HAP-1 (cell line): ENCODE measurements around the gene NECTIN1.

Experiments used
- DNase-seq, 2 experiments: peaks; one replicate each; pipeline ENCODE4 v3.0.0-alpha.2; 2016 to 2020; ENCODE audit warnings: low spot score in 2 of 2
- H3K27me3 ChIP-seq: fragments of 250-450 bp; sonication (Bioruptor Pico); 2 replicates; pipeline ENCODE4 v1.5.1; 2020; ENCODE audit warnings: low read depth, mild to moderate bottlenecking, moderate library complexity
- H3K36me3 ChIP-seq: fragments of 250-450 bp; sonication (Bioruptor Pico); replicated peaks from 2 replicates; pipeline ENCODE4 v1.5.1; 2020; ENCODE audit warnings: mild to moderate bottlenecking
- H3K4me1 ChIP-seq: fragments of 250-450 bp; sonication (Bioruptor Pico); 2 replicates; pipeline ENCODE4 v1.5.1; 2020; ENCODE audit warnings: mild to moderate bottlenecking
- H3K4me3 ChIP-seq: fragments of 250-450 bp; sonication (Bioruptor Pico); 2 replicates; pipeline ENCODE4 v1.5.1; 2020; ENCODE audit warnings: mild to moderate bottlenecking, moderate library complexity
- H3K9me3 ChIP-seq: fragments of 250-450 bp; sonication (Bioruptor Pico); 2 replicates; pipeline ENCODE4 v1.5.1; 2020; ENCODE audit warnings: mild to moderate bottlenecking, moderate library complexity
- in situ Hi-C: fragments of 300-500 bp; cut with MboI; formaldehyde crosslinking; loops from 3 replicates; pipeline ENCODE4 v1.14.3; 2020; ENCODE audit warnings: low sequenced_read_pairs, inconsistent platforms, mixed read lengths

Gene NECTIN1

GRCh38 chr11:119763071-119763728 is 34.2 kb upstream of the NECTIN1 start:
- no peaks in the 10 kb centered on the region for H3K36me3 ChIP-seq
- H3K27me3 ChIP-seq = peaks cover 4% of the 10 kb centered on the region; the same call in 1 of the 2 replicates
- DNase-seq = no peak
- in situ Hi-C loops = no loop called here
- no peak overlapping the region for H3K4me3 ChIP-seq
- H3K9me3 ChIP-seq = peaks cover 6% of the 10 kb centered on the region; the same call in 1 of the 2 replicates
- H3K4me1 ChIP-seq = no peaks in the 10 kb centered on the region

- Histone ChIP-seq H3K4me3 (no peak overlapping the region), H3K36me3 (no peaks in the 10 kb centered on the region), H3K27me3 (peaks cover 4% of the 10 kb centered on the region), H3K4me1 (no peaks in the 10 kb centered on the region), H3K9me3 (no peaks in the 10 kb centered on the region)
- in situ Hi-C loops = no loop called here
- DNase-seq = no peak
These were observed 30.9 kb upstream of the NECTIN1 start for GRCh38 chr11:119759747-119760412.

GRCh38 chr11:119759324-119759723 is 30.3 kb upstream of the NECTIN1 start:
- H3K36me3 ChIP-seq = no peaks in the 10 kb centered on the region
- no peak for DNase-seq
- no peak overlapping the region for H3K4me3 ChIP-seq
- in situ Hi-C loops = no loop called here
- no peaks in the 10 kb centered on the region for H3K9me3 ChIP-seq
- H3K4me1 ChIP-seq = no peaks in the 10 kb centered on the region
- H3K27me3 ChIP-seq = peaks cover 4% of the 10 kb centered on the region

- Histone ChIP-seq H3K9me3 (no peaks in the 10 kb centered on the region), H3K4me1 (no peaks in the 10 kb centered on the region), H3K27me3 (peaks cover 4% of the 10 kb centered on the region), H3K36me3 (no peaks in the 10 kb centered on the region), H3K4me3 (no peak overlapping the region)
- in situ Hi-C loops = no loop called here
- DNase-seq = no peak
These were observed 29.3 kb upstream of the NECTIN1 start for GRCh38 chr11:119758291-119758690.

- in situ Hi-C loops = no loop called here
- Histone ChIP-seq H3K27me3 (peaks cover 7% of the 10 kb centered on the region), H3K9me3 (no peaks in the 10 kb centered on the region), H3K4me1 (no peaks in the 10 kb centered on the region), H3K4me3 (no peak overlapping the region), H3K36me3 (no peaks in the 10 kb centered on the region)
- DNase-seq = no peak
These were observed 28.4 kb upstream of the NECTIN1 start for GRCh38 chr11:119757378-119757777.

- Histone ChIP-seq H3K9me3 (no peaks in the 10 kb centered on the region), H3K36me3 (no peaks in the 10 kb centered on the region), H3K4me1 (no peaks in the 10 kb centered on the region), H3K4me3 (no peak overlapping the region), H3K27me3 (peaks cover 7% of the 10 kb centered on the region)
- in situ Hi-C loops = no loop called here
- DNase-seq = no peak
These were observed 27.3 kb upstream of the NECTIN1 start for GRCh38 chr11:119756169-119756865.

- in situ Hi-C loops = no loop called here
- DNase-seq = no peak
- Histone ChIP-seq H3K27me3 (peaks cover 11% of the 10 kb centered on the region), H3K9me3 (no peaks in the 10 kb centered on the region), H3K36me3 (no peaks in the 10 kb centered on the region), H3K4me3 (no peak overlapping the region), H3K4me1 (no peaks in the 10 kb centered on the region)
These were observed 26.5 kb upstream of the NECTIN1 start for GRCh38 chr11:119755356-119756071.

GRCh38 chr11:119754656-119755355 is 25.8 kb upstream of the NECTIN1 start:
- H3K4me3 ChIP-seq = no peak overlapping the region
- no peak for DNase-seq
- H3K9me3 ChIP-seq = no peaks in the 10 kb centered on the region
- H3K27me3 ChIP-seq = peaks cover 13% of the 10 kb centered on the region
- no peaks in the 10 kb centered on the region for H3K4me1 ChIP-seq
- in situ Hi-C loops = no loop called here
- no peaks in the 10 kb centered on the region for H3K36me3 ChIP-seq

GRCh38 chr11:119754199-119754598 is 25.2 kb upstream of the NECTIN1 start:
- DNase-seq = no peak
- no peaks in the 10 kb centered on the region for H3K36me3 ChIP-seq
- no peak overlapping the region for H3K4me3 ChIP-seq
- H3K9me3 ChIP-seq = no peaks in the 10 kb centered on the region
- no peaks in the 10 kb centered on the region for H3K4me1 ChIP-seq
- peaks cover 13% of the 10 kb centered on the region for H3K27me3 ChIP-seq
- in situ Hi-C loops = no loop called here

GRCh38 chr11:119752946-119753345 is 23.9 kb upstream of the NECTIN1 start:
- Histone ChIP-seq H3K4me1 (no peaks in the 10 kb centered on the region), H3K27me3 (peaks cover 13% of the 10 kb centered on the region), H3K4me3 (no peak overlapping the region), H3K36me3 (no peaks in the 10 kb centered on the region), H3K9me3 (no peaks in the 10 kb centered on the region)
- in situ Hi-C loops = no loop called here
- no peak for DNase-seq

- Histone ChIP-seq H3K9me3 (no peaks in the 10 kb centered on the region), H3K27me3 (peaks cover 13% of the 10 kb centered on the region), H3K4me1 (no peaks in the 10 kb centered on the region), H3K4me3 (no peak overlapping the region), H3K36me3 (no peaks in the 10 kb centered on the region)
- DNase-seq = no peak
- in situ Hi-C loops = no loop called here
These were observed 23.4 kb upstream of the NECTIN1 start for GRCh38 chr11:119752345-119752871.

GRCh38 chr11:119750056-119750455 is 21.1 kb upstream of the NECTIN1 start:
- peaks cover 13% of the 10 kb centered on the region for H3K27me3 ChIP-seq

GRCh38 chr11:119749006-119749565 is 20.1 kb upstream of the NECTIN1 start:
- Histone ChIP-seq H3K4me3 (no peak overlapping the region), H3K36me3 (no peaks in the 10 kb centered on the region), H3K27me3 (peaks cover 13% of the 10 kb centered on the region), H3K4me1 (no peaks in the 10 kb centered on the region), H3K9me3 (no peaks in the 10 kb centered on the region)
- in situ Hi-C loops = loop anchor here (25.0 kb wide), 1 partner anchor 262 kb away; no protein-coding TSS in a partner anchor
- DNase-seq = no peak

More at GRCh38 chr11:119750056-119750455, 21.1 kb upstream of the NECTIN1 start:
- no peak for DNase-seq
- no peaks in the 10 kb centered on the region for H3K4me1 ChIP-seq
- H3K36me3 ChIP-seq = no peaks in the 10 kb centered on the region
- no peaks in the 10 kb centered on the region for H3K9me3 ChIP-seq
- H3K4me3 ChIP-seq = no peak overlapping the region
- in situ Hi-C loops = no loop called here
